Smooth muscle cell (in vitro differentiated cells): ENCODE measurements around the gene COPA. TPM values are rescaled to one million over a fixed set of nuclear protein-coding genes. Genes with fewer than 3 reads are reported as not detected.

Experiments used
- DNase-seq: peaks from one replicate; lab custom pipeline; 2025; ENCODE audit not compliant: unreplicated experiment; lab: John Stamatoyannopoulos, UW
- H2AFZ ChIP-seq: fragments of 200-600 bp; sonication (generic); 2 replicates; pipeline ENCODE4 v1.6.0; 2016; ENCODE audit warnings: antibody characterized with exemption, low read depth, mild to moderate bottlenecking
- H3F3A ChIP-seq: fragments of 200-600 bp; sonication (generic); 2 replicates; pipeline ENCODE4 v1.6.0; 2017; ENCODE audit warnings: antibody characterized with exemption, low read depth
- H3K27ac ChIP-seq: fragments of 200-600 bp; sonication (generic); 2 replicates; pipeline ENCODE4 v1.5.1; 2016; ENCODE audit warnings: low read depth, mild to moderate bottlenecking
- H3K27me3 ChIP-seq: fragments of 200-600 bp; sonication (generic); 2 replicates; pipeline ENCODE4 v1.6.1; 2016; ENCODE audit warnings: low read depth, mild to moderate bottlenecking
- H3K36me3 ChIP-seq: fragments of 200-600 bp; sonication (generic); 2 replicates; pipeline ENCODE4 v1.5.1; 2016; ENCODE audit warnings: low read depth
- H3K4me1 ChIP-seq: fragments of 200-600 bp; sonication (generic); 2 replicates; pipeline ENCODE4 v1.5.1; 2016; ENCODE audit warnings: low read depth
- H3K4me2 ChIP-seq: fragments of 200-600 bp; sonication (generic); 2 replicates; pipeline ENCODE4 v1.6.0; 2016; ENCODE audit warnings: mild to moderate bottlenecking
- H3K4me3 ChIP-seq: fragments of 200-600 bp; sonication (generic); 2 replicates; pipeline ENCODE4 v1.5.1; 2016; ENCODE audit warnings: mild to moderate bottlenecking
- H3K79me2 ChIP-seq: fragments of 200-600 bp; sonication (generic); 2 replicates; pipeline ENCODE4 v1.6.0; 2016; ENCODE audit warnings: low read depth, mild to moderate bottlenecking
- H3K9ac ChIP-seq: fragments of 200-600 bp; sonication (generic); 2 replicates; pipeline ENCODE4 v1.6.0; 2016; ENCODE audit warnings: low read depth
- H3K9me3 ChIP-seq: fragments of 200-600 bp; sonication (generic); replicated peaks from 2 replicates; pipeline ENCODE4 v1.5.1; 2016; ENCODE audit warnings: low read depth
- H4K20me1 ChIP-seq: fragments of 200-600 bp; sonication (generic); 2 replicates; pipeline ENCODE4 v1.6.0; 2016; ENCODE audit warnings: low read depth
- CTCF ChIP-seq: fragments of 200-600 bp; sonication (generic); IDR thresholded peaks from 2 replicates; pipeline ENCODE4 v1.5.1; 2017; ENCODE audit warnings: borderline replicate concordance, mild to moderate bottlenecking, antibody characterized with exemption; ENCODE audit not compliant: insufficient read depth, poor library complexity, severe bottlenecking
- WGBS: methylation state at CpG from one replicate; pipeline ENCODE4 v1.1.7; 2016; ENCODE audit warnings: low lambda C conversion rate; 5-methylcytosine and 5-hydroxymethylcytosine counted together
- polyA plus RNA-seq: library from polyadenylated mRNA; unstranded; fragments of >200 nt; fragmentation: Nextera tagmentation; extraction: Ambion mirVana; gene quantifications from 2 replicates; pipeline ENCODE4 v1.2.1, GENCODE V29; 2016
- total RNA-seq: library from RNA; depleted of rRNA; stranded (reverse); fragments of >200 nt; gene quantifications from 2 replicates; pipeline ENCODE4 v1.2.3, GENCODE V29; 2014

Gene COPA
- total and polyA plus RNA-seq, 2 experiments from 2014 or later: 171 to 196 TPM

GRCh38 chr1:160357286-160358002 is 14.4 kb upstream of the COPA start:
- Histone ChIP-seq H3K9ac (no peak overlapping the region), H3K9me3 (no peaks in the 10 kb centered on the region), H3K4me2 (no peak overlapping the region), H3K27ac (no peak overlapping the region), H3F3A (no peaks in the 10 kb centered on the region), H2AFZ (no peak overlapping the region), H3K79me2 (no peaks in the 10 kb centered on the region), H3K27me3 (no peaks in the 10 kb centered on the region), H4K20me1 (no peaks in the 10 kb centered on the region), H3K4me1 (peaks cover 7% of the 10 kb centered on the region), H3K36me3 (peaks cover 5% of the 10 kb centered on the region), H3K4me3 (no peak overlapping the region)
- WGBS: 88% methylated on average over 7 of the region's 7 CpGs
- no peak for DNase-seq
- TF ChIP-seq CTCF: no peak

- DNase-seq: no peak
- Histone ChIP-seq H3K4me2 (no peak overlapping the region), H2AFZ (no peak overlapping the region), H3K27me3 (no peaks in the 10 kb centered on the region), H3K4me3 (no peak overlapping the region), H3K9ac (no peak overlapping the region), H3K36me3 (peaks cover 5% of the 10 kb centered on the region), H4K20me1 (no peaks in the 10 kb centered on the region), H3K4me1 (no peaks in the 10 kb centered on the region), H3K27ac (no peak overlapping the region), H3K9me3 (no peaks in the 10 kb centered on the region), H3F3A (no peaks in the 10 kb centered on the region), H3K79me2 (no peaks in the 10 kb centered on the region)
- TF ChIP-seq CTCF: peak; percentile 43
- 78% methylated on average over 5 of the region's 5 CpGs for WGBS
Observed at GRCh38 chr1:160354388-160354985, 11.4 kb upstream of the COPA start.

- Histone ChIP-seq H3K4me2 (no peak overlapping the region), H3K36me3 (peaks cover 5% of the 10 kb centered on the region), H3K27ac (no peak overlapping the region), H3F3A (no peaks in the 10 kb centered on the region), H3K27me3 (no peaks in the 10 kb centered on the region), H3K9me3 (no peaks in the 10 kb centered on the region), H3K4me3 (no peak overlapping the region), H3K4me1 (no peaks in the 10 kb centered on the region), H3K9ac (no peak overlapping the region), H3K79me2 (no peaks in the 10 kb centered on the region), H4K20me1 (no peaks in the 10 kb centered on the region), H2AFZ (no peak overlapping the region)
- 92% methylated on average over 2 of the region's 2 CpGs for WGBS
- no peak for DNase-seq
- TF ChIP-seq CTCF: no peak
Observed at GRCh38 chr1:160353223-160353622, 10.2 kb upstream of the COPA start.
